ENCODE measurements around the gene CFDP1.

CFDP1 gene

GRCh38 chr16:75482434-75483205 is 49.3 kb upstream of the CFDP1 start:
- ChIA-PET CTCF (interaction anchor here (0.9 to 1.6 kb wide), 2 partner anchors 10 to 15 kb away, joined by 4 read pairs; no protein-coding TSS in a partner anchor), POLR2A (interaction anchor here (1.0 kb wide), 1 partner anchor 9 kb away, joined by 3 read pairs; no protein-coding TSS in a partner anchor)
- H3K36me3 ChIP-seq (ENCODE audit: control insufficient read depth in 2 of 2, insufficient read depth in 1 of 2, low read length in 2 of 2), result peaks cover 0 to 5% of the 10 kb centered on the region in 2 experiments; a peak in 1 of 3 replicates
- H3K27ac ChIP-seq (ENCODE audit: extremely low read depth, low read depth, low read length), result no peak overlapping the region
- no peaks in the 10 kb centered on the region for H3K4me1 ChIP-seq (ENCODE audit: control insufficient read depth, insufficient read depth, low read length)
- no peaks in the 10 kb centered on the region for H3K9me3 ChIP-seq (ENCODE audit: control insufficient read depth, insufficient read depth, low read depth, low read length)
- H3K4me3 ChIP-seq (ENCODE audit: low read depth, low read length), result no peak overlapping the region
- TF ChIP-seq SCRT1 (tag by site-specific recombination; IDR thresholded peaks at IDR 0.05; ENCODE audit: borderline replicate concordance) (peak; percentile 75), ZNF169 (tag by site-specific recombination; IDR thresholded peaks at IDR 0.05) (no peak), SCRT2 (tag by site-specific recombination; IDR thresholded peaks at IDR 0.05) (peak; percentile 94)

GRCh38 chr16:75481475-75481874 is 48.2 kb upstream of the CFDP1 start:
- H3K4me1 ChIP-seq (ENCODE audit: control insufficient read depth, insufficient read depth, low read length), result no peaks in the 10 kb centered on the region
- no peak overlapping the region for H3K27ac ChIP-seq (ENCODE audit: extremely low read depth, low read depth, low read length)
- H3K4me3 ChIP-seq (ENCODE audit: low read depth, low read length), result no peak overlapping the region
- ChIA-PET CTCF (interaction anchor here (0.6 to 1.6 kb wide), 5 partner anchors 9 to 248 kb away, joined by 3 to 4 read pairs (median 4); no protein-coding TSS in a partner anchor), POLR2A (no interaction called here)
- TF ChIP-seq ZNF266 (tag by site-specific recombination; IDR thresholded peaks at IDR 0.05; ENCODE audit: low read depth) (no peak), ZNF664 (tag by site-specific recombination; IDR thresholded peaks at IDR 0.05) (peak; percentile 66; the same call in 1 of the 2 replicates), ZNF121 (tag by site-specific recombination; IDR thresholded peaks at IDR 0.05) (peak; percentile 90), ZNF473 (tag by site-specific recombination; IDR thresholded peaks at IDR 0.05) (no peak), ZNF558 (tag by site-specific recombination; IDR thresholded peaks at IDR 0.05) (no peak), ZNF394 (tag by site-specific recombination; IDR thresholded peaks at IDR 0.05; ENCODE audit: borderline replicate concordance) (no peak), ZNF600 (tag by site-specific recombination; IDR thresholded peaks at IDR 0.05) (0 out of 2 replicates have a peak, but pooled peaks have one; percentile 16), ZIC2 (tag by site-specific recombination; IDR thresholded peaks at IDR 0.05) (peak; percentile 30; the same call in 1 of the 2 replicates), MZF1 (tag by site-specific recombination; IDR thresholded peaks at IDR 0.05; ENCODE audit: borderline replicate concordance) (no peak), CTCF (tag by site-specific recombination; IDR thresholded peaks at IDR 0.05) (0 out of 2 replicates have a peak, but pooled peaks have one; percentile 39), ZNF18 (tag by site-specific recombination; IDR thresholded peaks at IDR 0.05) (no peak), ZNF280D (tag by site-specific recombination; IDR thresholded peaks at IDR 0.05) (no peak), ZNF202 (tag by site-specific recombination; IDR thresholded peaks at IDR 0.05; ENCODE audit: borderline replicate concordance) (no peak), REPIN1 (tag by site-specific recombination; IDR thresholded peaks at IDR 0.05; ENCODE audit: low read depth) (no peak), ZBTB6 (tag by site-specific recombination; IDR thresholded peaks at IDR 0.05) (peak; percentile 67; the same call in 1 of the 2 replicates)
- H3K36me3 ChIP-seq (ENCODE audit: control insufficient read depth in 2 of 2, insufficient read depth in 1 of 2, low read length in 2 of 2), result peaks cover 0 to 5% of the 10 kb centered on the region in 2 experiments; a peak in 1 of 3 replicates
- no peaks in the 10 kb centered on the region for H3K9me3 ChIP-seq (ENCODE audit: control insufficient read depth, insufficient read depth, low read depth, low read length)
